Parathyroid adenoma (tissue), 2 donors: ENCODE results near the gene ZFX.
A peak's percentile ranks its signal among the peaks of the same experiment; 100 is the strongest.
"Not testable (repeated sequence)": the region's sequence is repeated elsewhere in the genome, so short reads cannot be mapped to it uniquely, and the experiment has no call there.

ENCODE experiments used
- H2AFZ ChIP-seq: fragments of 300-600 bp; sonication (generic); one replicate; pipeline ENCODE4 v1.7.0; 2017; ENCODE audit warnings: antibody characterized with exemption, mild to moderate bottlenecking
- H3K27ac ChIP-seq: fragments of 300-600 bp; sonication (generic); one replicate; pipeline ENCODE4 v1.7.0; 2017
- H3K27me3 ChIP-seq: fragments of 300-600 bp; sonication (generic); one replicate; pipeline ENCODE4 v1.7.0; 2017; ENCODE audit warnings: low read length; ENCODE audit not compliant: control insufficient read depth, insufficient read depth
- H3K36me3 ChIP-seq: fragments of 300-600 bp; sonication (generic); one replicate; pipeline ENCODE4 v1.7.0; 2017; ENCODE audit warnings: low read length; ENCODE audit not compliant: control insufficient read depth, insufficient read depth
- H3K4me1 ChIP-seq: fragments of 300-600 bp; sonication (generic); one replicate; pipeline ENCODE4 v1.7.0; 2017; ENCODE audit warnings: control low read depth
- H3K4me2 ChIP-seq: fragments of 300-600 bp; sonication (generic); one replicate; pipeline ENCODE4 v1.7.0; 2017; ENCODE audit warnings: low read length
- H3K4me3 ChIP-seq: fragments of 300-600 bp; sonication (generic); one replicate; pipeline ENCODE4 v1.7.0; 2017; ENCODE audit warnings: low read depth, low read length
- H3K79me2 ChIP-seq: fragments of 300-600 bp; sonication (generic); one replicate; pipeline ENCODE4 v1.7.0; 2017; ENCODE audit warnings: control low read depth
- H3K9ac ChIP-seq: fragments of 300-600 bp; sonication (generic); one replicate; pipeline ENCODE4 v1.7.0; 2017; ENCODE audit warnings: mild to moderate bottlenecking
- H3K9me3 ChIP-seq: fragments of 300-600 bp; sonication (generic); one replicate; pipeline ENCODE4 v1.7.0; 2017; ENCODE audit warnings: low read length; ENCODE audit not compliant: control insufficient read depth
- TF ChIP-seq, protein P1 (sequence below): fragments of 300-600 bp; sonication (generic); IDR thresholded peaks from one replicate; pipeline ENCODE4 v1.7.0; 2017; ENCODE audit warnings: antibody characterized with exemption, mild to moderate bottlenecking
- donor health status: primary hyperparathyroidism.

Gene ZFX

DNA sequence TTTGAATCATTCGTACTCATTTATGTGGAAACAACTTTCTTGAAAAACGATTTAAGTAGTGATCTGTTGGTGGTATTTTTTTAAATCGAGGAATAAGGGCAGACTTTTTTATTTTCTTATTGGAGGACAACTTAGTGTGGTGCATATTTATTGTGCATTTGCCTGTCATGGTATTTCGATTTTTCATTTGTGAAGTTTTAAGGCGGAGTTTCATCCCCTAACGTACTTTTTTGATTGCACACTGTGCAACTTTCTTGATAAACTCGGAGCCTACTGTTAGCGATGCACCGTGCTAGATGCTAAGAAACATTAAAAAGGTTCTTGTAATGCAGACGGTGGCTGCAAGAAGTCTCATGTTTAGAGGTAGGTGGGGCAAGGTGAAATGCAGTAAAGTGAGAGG, 1.4 kb downstream of the ZFX start:
- TF ChIP-seq, protein P1, sequence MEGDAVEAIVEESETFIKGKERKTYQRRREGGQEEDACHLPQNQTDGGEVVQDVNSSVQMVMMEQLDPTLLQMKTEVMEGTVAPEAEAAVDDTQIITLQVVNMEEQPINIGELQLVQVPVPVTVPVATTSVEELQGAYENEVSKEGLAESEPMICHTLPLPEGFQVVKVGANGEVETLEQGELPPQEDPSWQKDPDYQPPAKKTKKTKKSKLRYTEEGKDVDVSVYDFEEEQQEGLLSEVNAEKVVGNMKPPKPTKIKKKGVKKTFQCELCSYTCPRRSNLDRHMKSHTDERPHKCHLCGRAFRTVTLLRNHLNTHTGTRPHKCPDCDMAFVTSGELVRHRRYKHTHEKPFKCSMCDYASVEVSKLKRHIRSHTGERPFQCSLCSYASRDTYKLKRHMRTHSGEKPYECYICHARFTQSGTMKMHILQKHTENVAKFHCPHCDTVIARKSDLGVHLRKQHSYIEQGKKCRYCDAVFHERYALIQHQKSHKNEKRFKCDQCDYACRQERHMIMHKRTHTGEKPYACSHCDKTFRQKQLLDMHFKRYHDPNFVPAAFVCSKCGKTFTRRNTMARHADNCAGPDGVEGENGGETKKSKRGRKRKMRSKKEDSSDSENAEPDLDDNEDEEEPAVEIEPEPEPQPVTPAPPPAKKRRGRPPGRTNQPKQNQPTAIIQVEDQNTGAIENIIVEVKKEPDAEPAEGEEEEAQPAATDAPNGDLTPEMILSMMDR: no peak
- Histone ChIP-seq H3K79me2 (peaks cover 14% of the 10 kb centered on the region), H3K27me3 (no peaks in the 10 kb centered on the region), H2AFZ (no peak overlapping the region), H3K27ac (peak overlapping the region; percentile 86), H3K4me1 (no peaks in the 10 kb centered on the region), H3K4me3 (peak overlapping the region; percentile 86), H3K4me2 (peak overlapping the region; percentile 72), H3K9ac (no peak overlapping the region), H3K9me3 (no peaks in the 10 kb centered on the region), H3K36me3 (no peaks in the 10 kb centered on the region)

DNA sequence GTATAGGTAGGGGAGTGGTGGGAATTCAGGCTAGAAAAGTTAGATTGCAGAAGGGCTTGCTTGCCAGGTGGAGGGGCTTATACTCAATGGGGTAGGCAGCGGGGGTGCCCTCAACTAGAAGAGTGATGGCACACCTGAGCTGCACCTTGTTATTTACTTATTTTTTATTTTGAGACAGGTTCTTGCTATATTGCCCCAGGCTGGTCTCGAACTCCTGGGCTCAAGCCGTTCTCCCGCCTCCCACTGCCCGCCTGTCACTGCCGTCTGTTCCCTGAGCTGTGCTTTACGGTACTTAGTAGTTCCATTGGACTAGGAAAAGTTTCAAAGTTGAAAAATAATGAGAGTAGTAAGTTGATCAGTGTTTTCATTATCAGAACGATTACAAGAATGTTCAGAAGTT, 2.0 kb downstream of the ZFX start:
- TF ChIP-seq, protein P1: no peak
- no peaks in the 10 kb centered on the region for H3K36me3 ChIP-seq
- H3K9ac ChIP-seq: no peak overlapping the region
- H3K27me3 ChIP-seq: no peaks in the 10 kb centered on the region
- H2AFZ ChIP-seq: no peak overlapping the region
- H3K4me2 ChIP-seq: peak overlapping the region; percentile 72
- peaks cover 19% of the 10 kb centered on the region for H3K79me2 ChIP-seq
- H3K4me1 ChIP-seq: no peaks in the 10 kb centered on the region
- H3K27ac ChIP-seq: peak overlapping the region; percentile 86
- H3K9me3 ChIP-seq: no peaks in the 10 kb centered on the region
- peak overlapping the region; percentile 86 for H3K4me3 ChIP-seq

DNA sequence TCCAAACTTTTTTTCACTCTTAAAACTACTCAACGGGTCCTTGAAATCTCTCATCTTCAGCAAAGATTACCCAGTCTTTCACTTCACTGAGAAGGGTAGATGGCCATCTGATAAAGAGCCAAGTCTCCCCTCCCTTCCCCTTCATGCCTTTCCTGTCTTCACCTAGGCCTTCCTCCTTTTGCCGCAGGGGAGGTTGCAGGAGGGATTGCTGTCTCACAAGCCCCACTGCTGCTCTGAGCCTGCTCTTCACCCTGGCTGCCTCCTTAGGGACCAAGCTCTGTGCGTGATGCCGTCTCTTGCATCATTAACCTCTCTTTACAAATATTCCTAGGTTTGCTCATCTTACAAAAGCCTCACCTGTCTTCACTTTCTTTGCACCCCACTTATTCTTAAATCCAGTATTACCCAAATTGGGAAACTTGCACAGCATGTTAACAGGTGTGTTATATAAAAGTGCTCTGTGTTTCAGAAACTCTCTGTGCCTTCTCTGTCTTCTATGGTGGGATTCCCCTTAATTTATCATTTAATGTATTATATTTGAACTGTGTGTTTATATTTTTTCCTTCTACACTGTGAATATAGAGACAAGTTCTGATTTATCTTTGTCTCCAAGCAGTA, 3.8 kb downstream of the ZFX start:
- TF ChIP-seq, protein P1: no peak
- Histone ChIP-seq H3K4me3 (peak overlapping the region; percentile 27), H3K4me2 (peak overlapping the region; percentile 42), H3K36me3 (no peaks in the 10 kb centered on the region), H3K4me1 (no peaks in the 10 kb centered on the region), H3K9ac (no peak overlapping the region), H3K79me2 (peaks cover 25% of the 10 kb centered on the region), H2AFZ (no peak overlapping the region), H3K27ac (peak overlapping the region; percentile 15), H3K9me3 (no peaks in the 10 kb centered on the region), H3K27me3 (no peaks in the 10 kb centered on the region)

DNA sequence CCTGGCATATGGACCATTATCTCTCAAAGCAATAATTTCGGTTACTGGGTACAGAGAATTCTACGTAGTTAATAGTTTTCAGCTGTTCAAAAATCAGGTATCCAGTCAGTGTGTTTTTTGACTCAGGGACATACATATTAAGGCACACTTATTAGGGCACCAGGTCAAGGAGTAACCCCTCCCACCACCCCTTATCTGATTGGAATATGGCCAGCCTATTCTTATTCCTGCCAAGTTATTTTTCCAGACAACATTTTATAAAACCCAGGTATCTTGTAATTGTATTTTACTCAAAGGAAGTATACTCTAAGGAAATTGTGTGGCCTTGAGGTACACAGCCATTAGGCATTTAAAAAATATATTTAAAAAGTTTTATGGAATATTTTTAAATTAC, 4.3 kb downstream of the ZFX start:
- TF ChIP-seq, protein P1: no peak
- Histone ChIP-seq H3K27me3 (no peaks in the 10 kb centered on the region), H3K27ac (no peak overlapping the region), H3K36me3 (no peaks in the 10 kb centered on the region), H3K9me3 (no peaks in the 10 kb centered on the region), H2AFZ (no peak overlapping the region), H3K4me3 (peak overlapping the region; percentile 27), H3K4me1 (no peaks in the 10 kb centered on the region), H3K79me2 (peaks cover 25% of the 10 kb centered on the region), H3K4me2 (peak overlapping the region; percentile 42), H3K9ac (no peak overlapping the region)

DNA sequence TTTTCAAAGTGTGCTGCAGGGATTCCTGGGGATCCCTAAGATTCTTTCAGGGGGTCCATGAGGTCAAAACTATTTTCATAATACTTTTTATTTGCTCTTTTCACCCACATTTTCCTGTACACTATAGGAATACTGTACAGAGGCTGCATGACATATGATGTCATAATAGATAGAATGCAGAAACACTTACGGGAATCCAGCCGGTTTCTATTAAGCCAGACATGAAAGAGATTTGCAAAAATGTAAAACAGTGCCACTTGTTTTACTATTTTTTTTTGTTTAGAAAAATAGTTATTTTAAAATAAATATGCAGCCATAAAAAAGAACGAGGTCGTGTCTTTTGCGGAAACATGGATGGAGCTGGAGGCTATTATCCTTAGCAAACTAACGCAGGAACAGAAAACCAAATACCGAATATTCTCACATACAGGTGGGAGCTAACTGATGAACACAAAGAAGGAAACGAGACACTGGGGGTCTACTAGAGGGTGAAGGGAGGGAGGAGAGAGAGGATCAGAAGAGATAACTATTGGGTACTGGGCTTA, 5.0 kb downstream of the ZFX start:
- peaks cover 29% of the 10 kb centered on the region for H3K79me2 ChIP-seq
- H3K27me3 ChIP-seq: no peaks in the 10 kb centered on the region
- no peak overlapping the region for H3K27ac ChIP-seq
- H3K4me1 ChIP-seq: no peaks in the 10 kb centered on the region
- H3K4me2 ChIP-seq: no peak overlapping the region
- H3K9ac ChIP-seq: no peak overlapping the region
- H2AFZ ChIP-seq: no peak overlapping the region
- no peak overlapping the region for H3K4me3 ChIP-seq
- TF ChIP-seq, protein P1: no peak
- no peaks in the 10 kb centered on the region for H3K9me3 ChIP-seq
- no peaks in the 10 kb centered on the region for H3K36me3 ChIP-seq

DNA sequence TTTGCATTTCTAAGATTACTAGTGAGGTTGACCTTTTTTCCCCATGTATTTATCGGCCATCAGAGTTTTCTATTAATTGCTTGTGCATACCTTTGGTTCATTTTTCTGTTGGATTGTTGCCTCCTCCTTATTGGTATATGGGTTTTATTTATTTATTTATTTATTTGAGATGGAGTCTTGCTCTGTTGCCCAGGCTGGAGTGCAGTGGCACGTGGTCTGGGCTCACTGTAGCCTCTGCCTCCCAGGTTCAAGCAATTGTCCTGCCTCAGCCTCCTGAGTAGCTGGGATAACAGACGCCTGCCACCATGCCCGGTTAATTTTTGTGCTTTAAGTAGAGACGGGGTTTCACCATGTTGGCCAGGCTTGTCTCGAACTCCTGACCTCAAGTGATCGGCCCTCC, 6.2 kb downstream of the ZFX start:
- H3K36me3 ChIP-seq, H3K9ac ChIP-seq, H3K9me3 ChIP-seq, H3K4me3 ChIP-seq, H3K4me1 ChIP-seq, H3K4me2 ChIP-seq, H2AFZ ChIP-seq, H3K27ac ChIP-seq, H3K27me3 ChIP-seq: not testable (repeated sequence)
- H3K79me2 ChIP-seq: peaks cover 30% of the 10 kb centered on the region
